ENCODE measurements around the gene CRK. TPM values are rescaled to one million over a fixed set of nuclear protein-coding genes. Genes with fewer than 3 reads are reported as not detected.
A peak's percentile ranks its signal among the peaks of the same experiment; 100 is the strongest.
"Not testable (repeated sequence)": the region's sequence is repeated elsewhere in the genome, so short reads cannot be mapped to it uniquely, and the experiment has no call there.

CRK gene
- total RNA-seq, 1 donor from 2014 or later: 82.2 TPM

- peak; percentile 40 for DNase-seq (ENCODE audit: low spot score)
Observed at GRCh38 chr17:1467898-1468492, 12.0 kb upstream of the CRK start.

GRCh38 chr17:1467258-1467657, 11.2 kb upstream of the CRK start:
- DNase-seq (ENCODE audit: low spot score): no peak

- DNase-seq (ENCODE audit: low spot score): no peak
Observed at GRCh38 chr17:1464186-1464585, 8.2 kb upstream of the CRK start.

GRCh38 chr17:1462164-1463112, 6.4 kb upstream of the CRK start:
- no peak for DNase-seq (ENCODE audit: low spot score)

- DNase-seq (ENCODE audit: low spot score): no peak
Observed at GRCh38 chr17:1461198-1461944, 5.3 kb upstream of the CRK start.

- peak; percentile 89 for DNase-seq (ENCODE audit: low spot score)
Observed at GRCh38 chr17:1460233-1460632, 4.2 kb upstream of the CRK start.

GRCh38 chr17:1455291-1455796, 688 bp downstream of the CRK start:
- DNase-seq (ENCODE audit: low spot score): peak; percentile 48

- no peak for DNase-seq (ENCODE audit: low spot score)
Observed at GRCh38 chr17:1454541-1454940, 1.5 kb downstream of the CRK start.

- not testable (repeated sequence) for DNase-seq (ENCODE audit: low spot score)
Observed at GRCh38 chr17:1453694-1454093, 2.3 kb downstream of the CRK start.

GRCh38 chr17:1452836-1453235, 3.2 kb downstream of the CRK start:
- DNase-seq (ENCODE audit: low spot score): no peak

GRCh38 chr17:1450261-1450660, 5.8 kb downstream of the CRK start:
- not testable (repeated sequence) for DNase-seq (ENCODE audit: low spot score)

GRCh38 chr17:1449412-1449967, 6.5 kb downstream of the CRK start:
- DNase-seq (ENCODE audit: low spot score): no peak

GRCh38 chr17:1447052-1447451, 9.0 kb downstream of the CRK start:
- DNase-seq (ENCODE audit: low spot score): no peak

GRCh38 chr17:1446201-1446600, 9.8 kb downstream of the CRK start:
- DNase-seq (ENCODE audit: low spot score): no peak

GRCh38 chr17:1445695-1446094, 10.3 kb downstream of the CRK start:
- DNase-seq (ENCODE audit: low spot score): not testable (repeated sequence)

GRCh38 chr17:1442721-1443120, 13.3 kb downstream of the CRK start:
- not testable (repeated sequence) for DNase-seq (ENCODE audit: low spot score)

GRCh38 chr17:1442187-1442586, 13.8 kb downstream of the CRK start:
- no peak for DNase-seq (ENCODE audit: low spot score)

- DNase-seq (ENCODE audit: low spot score): no peak
Observed at GRCh38 chr17:1440921-1441320, 15.1 kb downstream of the CRK start.

- no peak for DNase-seq (ENCODE audit: low spot score)
Observed at GRCh38 chr17:1438593-1439083, 17.4 kb downstream of the CRK start.

- no peak for DNase-seq (ENCODE audit: low spot score)
Observed at GRCh38 chr17:1435326-1435725, 20.7 kb downstream of the CRK start.

GRCh38 chr17:1434150-1434549, 21.9 kb downstream of the CRK start:
- DNase-seq (ENCODE audit: low spot score): no peak

- DNase-seq (ENCODE audit: low spot score): no peak
Observed at GRCh38 chr17:1431631-1432104, 24.4 kb downstream of the CRK start.

Data from mucosa of gallbladder (tissue), 1 donor.